Mesenchymal stem cell (in vitro differentiated cells and primary cell): ENCODE data around the gene ERICH6B.

Source experiments
- DNase-seq: peaks from one replicate; pipeline ENCODE4 v3.0.0-alpha.2; 2013
- H2AFZ ChIP-seq: one replicate; pipeline ENCODE4 v1.6.1; 2013; ENCODE audit warnings: low read depth, mild to moderate bottlenecking, control low read depth, inconsistent platforms, low read length, moderate library complexity
- H2AK5ac ChIP-seq: 2 replicates; pipeline ENCODE4 v1.6.1; 2013; ENCODE audit warnings: low read length, moderate library complexity, mild to moderate bottlenecking, inconsistent platforms; ENCODE audit not compliant: severe bottlenecking
- H2BK120ac ChIP-seq: one replicate; pipeline ENCODE4 v1.6.1; 2013; ENCODE audit warnings: low read depth, mild to moderate bottlenecking, inconsistent platforms, low read length, moderate library complexity
- H2BK12ac ChIP-seq, 2 experiments: one replicate each; pipeline ENCODE4 v1.6.1; 2013; ENCODE audit warnings: inconsistent platforms in 2 of 2, low read length in 2 of 2, mild to moderate bottlenecking in 2 of 2, moderate library complexity in 2 of 2, control low read depth in 1 of 2
- H2BK15ac ChIP-seq: one replicate; pipeline ENCODE4 v1.6.1; 2013; ENCODE audit warnings: mild to moderate bottlenecking, low read depth, inconsistent platforms; ENCODE audit not compliant: poor library complexity, severe bottlenecking
- H2BK5ac ChIP-seq: 2 replicates; pipeline ENCODE4 v1.6.1; 2013; ENCODE audit warnings: low read depth, mild to moderate bottlenecking, low read length, control low read depth, inconsistent platforms; ENCODE audit not compliant: poor library complexity, severe bottlenecking
- H3K14ac ChIP-seq, 2 experiments: one replicate each; pipeline ENCODE4 v1.6.1; 2013; ENCODE audit warnings: inconsistent platforms in 2 of 2, low read length in 2 of 2, control low read depth in 1 of 2, mild to moderate bottlenecking in 1 of 2, moderate library complexity in 1 of 2
- H3K18ac ChIP-seq, 2 experiments: one replicate each; pipeline ENCODE4 v1.6.1; 2013; ENCODE audit warnings: inconsistent platforms in 2 of 2, low read length in 2 of 2, control low read depth in 1 of 2, low read depth in 1 of 2, mild to moderate bottlenecking in 1 of 2
- H3K23ac ChIP-seq, 2 experiments: one replicate each; pipeline ENCODE4 v1.6.1; 2013; ENCODE audit warnings: inconsistent platforms in 2 of 2, low read length in 2 of 2, mild to moderate bottlenecking in 2 of 2, moderate library complexity in 2 of 2, control low read depth in 1 of 2
- H3K27ac ChIP-seq: 2 replicates; pipeline ENCODE4 v1.5.1; 2013; ENCODE audit warnings: mild to moderate bottlenecking, moderate library complexity, low read length, control low read depth, inconsistent platforms; ENCODE audit not compliant: poor library complexity, severe bottlenecking
- H3K27me3 ChIP-seq, 2 experiments: 2 replicates each; pipeline versions ENCODE4 v1.6.1 to v1.7.0; 2013; ENCODE audit warnings: low read length in 2 of 2, mild to moderate bottlenecking in 2 of 2, moderate library complexity in 2 of 2, control low read depth in 1 of 2, inconsistent platforms in 1 of 2; ENCODE audit not compliant: control insufficient read depth in 1 of 2, insufficient read depth in 1 of 2
- H3K36me3 ChIP-seq, 2 experiments: 2 replicates each; pipeline versions ENCODE4 v1.6.1 to v1.7.0; 2013; ENCODE audit warnings: low read length in 2 of 2, control low read depth in 1 of 2, inconsistent platforms in 1 of 2, low read depth in 1 of 2, mild to moderate bottlenecking in 1 of 2; ENCODE audit not compliant: insufficient read depth in 2 of 2, control insufficient read depth in 1 of 2
- H3K4ac ChIP-seq, 2 experiments: one replicate each; pipeline ENCODE4 v1.6.1; 2013; ENCODE audit warnings: inconsistent platforms in 2 of 2, low read length in 2 of 2, mild to moderate bottlenecking in 2 of 2, moderate library complexity in 2 of 2, control low read depth in 1 of 2, low read depth in 1 of 2
- H3K4me1 ChIP-seq: 2 replicates; pipeline ENCODE4 v1.6.1; 2013; ENCODE audit warnings: low read depth, low read length, control low read depth; ENCODE audit not compliant: control insufficient read depth, insufficient read depth
- H3K4me2 ChIP-seq: 2 replicates; pipeline ENCODE4 v1.6.1; 2013; ENCODE audit warnings: low read length, mild to moderate bottlenecking, inconsistent platforms; ENCODE audit not compliant: poor library complexity, severe bottlenecking
- H3K4me3 ChIP-seq, 2 experiments: 2 replicates each; pipeline versions ENCODE4 v1.5.1 to v1.7.0; 2013; ENCODE audit warnings: low read length in 2 of 2, mild to moderate bottlenecking in 2 of 2, control low read depth in 1 of 2, low read depth in 1 of 2; ENCODE audit not compliant: insufficient read depth in 1 of 2
- H3K79me1 ChIP-seq: replicated peaks from 2 replicates; pipeline ENCODE4 v1.6.1; 2013; ENCODE audit warnings: mild to moderate bottlenecking, control low read depth, low read length, inconsistent platforms; ENCODE audit not compliant: poor library complexity, severe bottlenecking
- H3K9ac ChIP-seq: 2 replicates; pipeline ENCODE4 v1.7.0; 2013; ENCODE audit warnings: mild to moderate bottlenecking, low read length, moderate library complexity
- H3K9me3 ChIP-seq: 2 replicates; pipeline ENCODE4 v1.7.0; 2013; ENCODE audit warnings: mild to moderate bottlenecking, low read length; ENCODE audit not compliant: control insufficient read depth
- H4K8ac ChIP-seq: one replicate; pipeline ENCODE4 v1.6.1; 2013; ENCODE audit warnings: inconsistent platforms, mild to moderate bottlenecking, low read length, moderate library complexity
- H4K91ac ChIP-seq: one replicate; pipeline ENCODE4 v1.6.1; 2013; ENCODE audit warnings: mild to moderate bottlenecking, low read length, inconsistent platforms
- WGBS: methylation state at CpG from one replicate; pipeline ENCODE4 v1.1.7; 2013; ENCODE audit warnings: mixed read lengths; 5-methylcytosine and 5-hydroxymethylcytosine counted together

Gene ERICH6B

DNA sequence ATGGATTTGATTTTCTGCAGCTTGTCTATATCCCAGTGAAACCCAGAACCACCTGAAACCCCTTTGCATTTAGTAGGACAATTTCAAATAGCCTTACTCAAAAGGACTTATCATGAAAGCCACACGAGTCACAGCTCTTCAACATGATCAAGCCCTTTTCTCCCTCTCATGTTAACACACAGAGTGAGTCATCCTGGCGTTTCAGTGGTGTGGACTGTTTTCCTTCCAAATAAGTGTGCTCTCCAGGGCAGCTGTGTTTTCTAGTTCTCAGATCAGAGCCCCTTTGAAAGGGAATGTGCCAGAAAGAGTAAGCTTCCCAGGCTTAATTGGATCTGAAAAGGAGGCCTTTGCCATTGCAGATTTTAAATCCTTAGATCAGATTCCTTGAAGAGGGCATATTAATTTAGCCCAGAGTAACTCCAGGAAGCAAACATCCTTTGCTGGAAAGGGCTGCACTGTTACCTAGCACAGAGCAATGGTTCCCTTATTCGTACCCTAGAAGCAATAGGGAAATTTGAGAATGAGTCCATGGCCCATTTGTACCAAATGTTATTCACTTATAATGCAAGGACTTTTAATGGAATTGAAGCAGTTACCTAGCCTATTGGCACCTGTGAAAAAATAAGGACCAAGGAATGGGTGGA, 51.3 kb downstream of the ERICH6B start:
- Histone ChIP-seq H2BK120ac (no peak overlapping the region), H3K27me3 (peaks cover 10 to 30% of the 10 kb centered on the region in 2 experiments), H3K23ac (no peak overlapping the region), H3K4me2 (no peak overlapping the region), H3K36me3 (no peaks in the 10 kb centered on the region), H2BK5ac (no peak overlapping the region), H3K4me3 (no peak overlapping the region), H3K14ac (no peak overlapping the region), H3K79me1 (no peaks in the 10 kb centered on the region), H4K91ac (no peak overlapping the region), H2AK5ac (no peak overlapping the region), H3K4ac (no peak overlapping the region), H2BK15ac (no peak overlapping the region), H3K9ac (no peak overlapping the region), H3K9me3 (no peaks in the 10 kb centered on the region), H2AFZ (no peak overlapping the region), H3K4me1 (no peaks in the 10 kb centered on the region), H2BK12ac (no peak overlapping the region), H4K8ac (no peak overlapping the region), H3K27ac (no peak overlapping the region), H3K18ac (no peak overlapping the region)
- peak; percentile 70 for DNase-seq
- 30% methylated on average over 3 of the region's 3 CpGs for WGBS

DNA sequence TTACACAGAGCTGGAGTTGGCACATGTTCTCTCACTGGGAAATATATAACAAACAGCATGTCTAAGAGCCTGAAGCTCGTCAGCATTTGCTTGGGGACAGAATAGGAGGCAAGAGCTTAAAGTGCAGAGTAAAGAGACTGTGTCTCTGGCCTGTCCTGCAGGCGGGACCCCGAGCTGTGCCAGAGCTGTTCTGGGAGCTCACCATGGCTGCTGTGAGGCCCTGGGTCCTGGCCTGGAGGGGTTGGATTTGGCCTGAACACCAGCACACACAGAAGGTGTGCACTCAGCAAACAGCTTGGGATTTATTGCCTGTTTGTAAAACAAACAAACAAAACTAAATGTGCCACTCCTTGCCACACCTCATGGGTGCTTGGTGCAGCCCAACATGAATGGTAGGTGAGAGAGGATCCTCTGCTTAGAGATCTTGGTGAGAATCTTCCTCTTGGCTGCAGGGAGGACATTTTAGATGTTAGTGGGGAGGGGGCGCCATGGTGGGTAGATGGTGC, 60.9 kb downstream of the ERICH6B start:
- no peak overlapping the region for H2BK12ac ChIP-seq

DNA sequence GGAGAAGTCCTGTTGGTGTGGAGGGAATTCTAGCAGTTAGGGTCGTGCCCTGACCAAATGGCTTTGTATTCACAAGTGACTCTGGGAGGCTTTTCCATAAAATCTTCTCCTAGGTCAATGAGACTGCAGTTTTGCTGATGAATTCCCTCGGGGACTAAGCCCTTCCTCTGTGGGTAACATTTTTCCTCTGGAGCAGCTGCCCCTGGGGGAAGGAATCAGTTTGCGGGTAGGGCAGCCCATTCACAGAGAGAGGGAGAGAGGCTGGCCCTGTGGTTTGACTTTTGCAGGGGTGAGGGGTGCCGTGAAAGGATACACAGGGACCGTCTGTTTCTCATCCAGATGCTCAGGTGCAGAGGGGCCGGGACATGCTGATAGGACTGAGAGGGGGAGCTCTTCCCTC, 67.3 kb downstream of the ERICH6B start:
- WGBS, result 75% methylated on average over 6 of the region's 6 CpGs
- no peak overlapping the region for H3K4ac ChIP-seq

More for the DNA sequence above, 60.9 kb downstream of the ERICH6B start:
- Histone ChIP-seq H3K27ac (no peak overlapping the region), H4K91ac (no peak overlapping the region), H3K4me2 (no peak overlapping the region), H3K9me3 (no peaks in the 10 kb centered on the region), H3K4me3 (no peak overlapping the region), H2BK15ac (no peak overlapping the region), H3K9ac (no peak overlapping the region), H2AK5ac (no peak overlapping the region), H3K4ac (no peak overlapping the region), H3K14ac (no peak overlapping the region), H3K27me3 (peaks cover 12 to 28% of the 10 kb centered on the region in 2 experiments), H4K8ac (no peak overlapping the region), H3K23ac (no peak overlapping the region), H2BK120ac (no peak overlapping the region), H2BK5ac (no peak overlapping the region), H2AFZ (no peak overlapping the region), H3K4me1 (no peaks in the 10 kb centered on the region), H3K18ac (no peak overlapping the region), H3K36me3 (no peaks in the 10 kb centered on the region), H3K79me1 (no peaks in the 10 kb centered on the region)
- 79% methylated on average over 4 of the region's 4 CpGs for WGBS
- DNase-seq, result no peak

DNA sequence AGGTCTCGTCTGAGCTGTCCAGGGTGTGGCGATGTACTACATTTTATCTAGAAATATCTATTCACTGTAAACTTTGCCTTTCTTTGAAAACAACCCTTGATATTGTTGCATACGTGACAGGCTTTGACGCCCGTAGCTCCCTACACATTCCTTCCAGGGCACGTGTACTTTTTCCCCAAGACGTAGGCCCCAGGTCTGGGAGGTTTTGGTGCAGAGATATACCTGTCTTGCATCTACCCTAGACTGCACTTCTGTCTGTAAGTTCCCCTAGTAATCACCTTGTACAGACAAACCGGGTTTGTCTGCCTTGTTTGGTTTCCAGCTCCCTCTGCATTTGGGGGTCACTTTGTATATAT, 69.2 kb downstream of the ERICH6B start:
- Histone ChIP-seq H3K4ac (no peak overlapping the region), H3K4me2 (no peak overlapping the region), H3K36me3 (no peaks in the 10 kb centered on the region), H3K14ac (no peak overlapping the region), H2AFZ (no peak overlapping the region), H3K4me3 (no peak overlapping the region), H3K23ac (no peak overlapping the region), H4K91ac (no peak overlapping the region), H2BK5ac (no peak overlapping the region), H4K8ac (no peak overlapping the region), H2BK12ac (no peak overlapping the region), H3K9ac (no peak overlapping the region), H2BK120ac (no peak overlapping the region), H3K27me3 (peaks cover 31 to 43% of the 10 kb centered on the region in 2 experiments), H3K9me3 (no peaks in the 10 kb centered on the region), H2AK5ac (no peak overlapping the region), H3K18ac (no peak overlapping the region), H3K4me1 (no peaks in the 10 kb centered on the region), H2BK15ac (no peak overlapping the region), H3K27ac (no peak overlapping the region), H3K79me1 (no peaks in the 10 kb centered on the region)
- WGBS, result 87% methylated on average over 7 of the region's 8 CpGs
- DNase-seq, result no peak

More for the DNA sequence above, 67.3 kb downstream of the ERICH6B start:
- H2AFZ ChIP-seq, result no peak overlapping the region
- H4K91ac ChIP-seq, result no peak overlapping the region
- H3K18ac ChIP-seq, result no peak overlapping the region
- no peak overlapping the region for H2BK12ac ChIP-seq
- H2BK120ac ChIP-seq, result no peak overlapping the region
- no peak overlapping the region for H2BK15ac ChIP-seq
- peaks cover 31 to 49% of the 10 kb centered on the region in 2 experiments for H3K27me3 ChIP-seq
- no peak overlapping the region for H2AK5ac ChIP-seq
- H3K36me3 ChIP-seq, result no peaks in the 10 kb centered on the region
- H3K9me3 ChIP-seq, result no peaks in the 10 kb centered on the region
- H3K14ac ChIP-seq, result no peak overlapping the region
- no peak overlapping the region for H3K27ac ChIP-seq
- H3K4me2 ChIP-seq, result no peak overlapping the region
- no peak for DNase-seq
- no peak overlapping the region for H3K4me3 ChIP-seq
- no peak overlapping the region for H3K9ac ChIP-seq
- no peaks in the 10 kb centered on the region for H3K79me1 ChIP-seq
- H4K8ac ChIP-seq, result no peak overlapping the region
- no peak overlapping the region for H2BK5ac ChIP-seq
- no peaks in the 10 kb centered on the region for H3K4me1 ChIP-seq
- H3K23ac ChIP-seq, result no peak overlapping the region
